ENCODE results near the gene MRPS9.

Gene MRPS9

GRCh38 chr2:105037572-105038382 is at the start of gene MRPS9:
MRPS9 (plus strand) TSS chr2:105038069; CDS start chr2:105038093, 24 bp downstream.
- no peak within 1 kb of the TSS for H3K27ac ChIP-seq
- H3K4me1 ChIP-seq (ENCODE audit: control insufficient read depth in 1 of 2, insufficient read depth in 1 of 2, low read depth in 1 of 2, low read length in 1 of 2) = peaks cover 13 to 14% of the 10 kb centered on the region in 2 experiments
- H3K9me3 ChIP-seq = no peaks in the 10 kb centered on the region
- peak within 1 kb of the TSS; percentile 68 to 78 for H3K4me3 ChIP-seq (ENCODE audit: low read depth in 1 of 2, low read length in 1 of 2)
- no peak for TF ChIP-seq CTCF (IDR thresholded peaks at IDR 0.05)
- H3K36me3 ChIP-seq = no peaks in the 10 kb centered on the region
- H3K27me3 ChIP-seq = peaks cover 15% of the 10 kb centered on the region

DNA sequence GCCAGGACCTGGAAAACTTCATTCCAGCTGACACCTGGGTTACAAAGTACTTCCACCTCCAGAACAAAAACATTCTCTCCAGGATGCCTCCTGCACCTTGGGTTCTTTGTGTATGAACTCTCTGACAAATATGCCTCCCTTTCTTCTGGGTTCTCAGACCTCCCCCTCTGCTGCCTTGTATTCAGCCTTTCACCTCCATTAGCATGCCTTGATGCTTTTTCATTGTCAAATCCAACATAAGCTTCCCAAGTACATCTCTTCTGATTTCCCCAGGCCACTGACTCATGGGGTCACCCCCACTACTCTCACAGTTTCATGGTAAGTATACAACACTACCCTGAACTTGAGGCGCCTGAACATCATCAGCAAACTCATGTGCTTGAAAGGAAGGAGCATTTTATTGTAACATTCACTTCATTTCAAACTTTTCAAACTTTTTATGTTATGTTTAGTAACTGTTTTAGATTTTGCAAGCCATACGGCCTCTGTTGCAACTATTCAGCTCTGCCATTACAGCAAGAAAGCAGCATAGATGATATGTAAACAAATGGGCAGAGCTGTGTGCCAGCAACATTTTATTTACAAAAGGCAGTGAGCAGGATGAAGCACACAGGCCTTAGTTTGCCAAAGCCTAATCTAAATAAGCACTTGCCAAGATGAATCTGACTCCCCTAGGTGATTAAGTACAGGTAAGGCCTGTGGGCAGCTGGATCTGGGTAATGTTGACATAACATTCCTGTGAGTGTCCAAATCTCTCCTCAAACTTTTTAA is 32.5 kb upstream of the MRPS9 start:
- H3K27me3 ChIP-seq = no peaks in the 10 kb centered on the region
- H3K36me3 ChIP-seq = no peaks in the 10 kb centered on the region
- no peak overlapping the region for H3K27ac ChIP-seq
- H3K9me3 ChIP-seq = no peaks in the 10 kb centered on the region
- no peaks in the 10 kb centered on the region for H3K4me1 ChIP-seq (ENCODE audit: control insufficient read depth in 1 of 2, insufficient read depth in 1 of 2, low read depth in 1 of 2, low read length in 1 of 2)
- no peak overlapping the region for H3K4me3 ChIP-seq (ENCODE audit: low read depth in 1 of 2, low read length in 1 of 2)
- TF ChIP-seq CTCF (IDR thresholded peaks at IDR 0.05) = no peak

- Histone ChIP-seq H3K4me1 (ENCODE audit: control insufficient read depth in 1 of 2, insufficient read depth in 1 of 2, low read depth in 1 of 2, low read length in 1 of 2) (no peaks in the 10 kb centered on the region), H3K36me3 (no peaks in the 10 kb centered on the region), H3K27ac (no peak overlapping the region), H3K4me3 (ENCODE audit: low read depth in 1 of 2, low read length in 1 of 2) (no peak overlapping the region), H3K27me3 (no peaks in the 10 kb centered on the region), H3K9me3 (no peaks in the 10 kb centered on the region)
- no peak for TF ChIP-seq CTCF (IDR thresholded peaks at IDR 0.05)
These were observed 30.5 kb upstream of the MRPS9 start for GRCh38 chr2:105007367-105007766.

DNA sequence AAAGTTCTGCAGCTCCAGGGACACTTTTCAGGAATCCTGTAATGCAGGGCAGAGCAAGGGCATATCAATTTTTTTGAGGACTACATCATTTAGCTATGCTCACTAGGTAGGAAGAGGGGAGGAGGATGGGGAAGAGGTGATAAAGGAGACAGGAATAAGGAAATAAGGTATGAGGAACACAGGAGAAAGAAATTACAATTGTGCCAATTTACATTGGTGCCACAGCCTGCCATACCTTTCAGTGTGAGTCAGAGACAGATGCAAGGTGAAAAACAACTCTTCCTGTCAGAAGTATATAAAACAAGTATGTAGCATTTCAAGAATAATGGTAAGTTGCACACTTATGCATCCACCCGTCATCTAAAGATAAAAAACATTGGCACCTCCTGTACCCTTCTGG is 5.4 kb upstream of the MRPS9 start:
- TF ChIP-seq CTCF (IDR thresholded peaks at IDR 0.05) = no peak
- H3K9me3 ChIP-seq = no peaks in the 10 kb centered on the region

DNA sequence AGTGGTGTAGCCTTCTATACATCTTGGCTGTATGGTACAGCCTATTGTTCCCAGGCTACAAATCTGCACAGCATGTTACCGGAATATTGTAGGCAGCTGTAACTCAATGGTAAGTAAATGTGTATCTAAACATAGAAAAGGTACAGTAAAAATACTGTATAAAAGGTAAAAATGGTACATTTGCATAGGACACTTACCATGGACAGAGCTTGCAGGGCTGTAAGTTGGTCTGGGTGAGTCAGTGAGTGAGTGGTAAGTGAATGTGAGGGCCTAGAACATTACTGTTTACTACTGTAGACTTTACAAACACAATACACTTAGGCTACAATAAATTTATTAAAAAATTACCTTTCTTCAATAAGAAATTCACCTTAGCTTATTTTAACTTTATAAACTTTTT is 3.7 kb upstream of the MRPS9 start:
- TF ChIP-seq CTCF (IDR thresholded peaks at IDR 0.05) = no peak
- Histone ChIP-seq H3K9me3 (no peaks in the 10 kb centered on the region), H3K4me3 (ENCODE audit: low read depth in 1 of 2, low read length in 1 of 2) (no peak overlapping the region), H3K4me1 (ENCODE audit: control insufficient read depth in 1 of 2, insufficient read depth in 1 of 2, low read depth in 1 of 2, low read length in 1 of 2) (peaks cover 13 to 14% of the 10 kb centered on the region in 2 experiments), H3K27me3 (peaks cover 15% of the 10 kb centered on the region), H3K27ac (no peak overlapping the region), H3K36me3 (no peaks in the 10 kb centered on the region)

More for the DNA sequence above, 5.4 kb upstream of the MRPS9 start:
- H3K36me3 ChIP-seq = no peaks in the 10 kb centered on the region
- no peak overlapping the region for H3K4me3 ChIP-seq (ENCODE audit: low read depth in 1 of 2, low read length in 1 of 2)
- H3K27me3 ChIP-seq = peaks cover 15% of the 10 kb centered on the region
- no peak overlapping the region for H3K27ac ChIP-seq
- peaks cover 4 to 6% of the 10 kb centered on the region in 2 experiments for H3K4me1 ChIP-seq (ENCODE audit: control insufficient read depth in 1 of 2, insufficient read depth in 1 of 2, low read depth in 1 of 2, low read length in 1 of 2)
